ENCODE results near the gene SRM. TPM values are rescaled to one million over a fixed set of nuclear protein-coding genes. Genes with fewer than 3 reads are reported as not detected.

The SRM gene
- total and polyA plus RNA-seq, 2 experiments from 2014 or later: 48.0 to 104 TPM

DNA sequence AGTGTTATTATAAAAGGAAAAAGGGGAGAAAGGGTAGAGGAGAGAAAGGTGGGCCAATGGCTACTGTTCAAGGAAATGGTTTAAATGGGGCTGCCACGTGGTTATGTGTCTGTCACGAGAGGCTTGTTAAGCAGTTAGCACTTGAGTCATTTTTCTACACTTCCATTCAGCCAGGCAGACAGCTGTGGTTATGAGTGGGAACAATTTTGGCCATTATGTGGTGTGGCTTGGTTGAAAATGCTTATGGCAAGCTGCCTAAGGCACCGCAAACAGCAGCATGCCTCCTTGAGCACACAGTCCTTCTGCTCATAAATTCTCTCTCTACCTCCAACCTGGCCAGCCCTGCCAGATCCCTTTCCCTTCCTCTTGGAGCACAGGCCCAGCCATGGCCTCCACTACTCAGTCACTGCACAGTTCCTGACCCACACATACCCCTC lies 3.2 kb upstream of the SRM start:
- Histone ChIP-seq H3K79me2 (ENCODE audit: insufficient read depth) (peaks cover 33% of the 10 kb centered on the region), H3K9me3 (ENCODE audit: low read depth) (no peaks in the 10 kb centered on the region), H3K4me2 (ENCODE audit: unreplicated experiment) (no peak overlapping the region), H3K27me3 (replicated peaks; ENCODE audit: insufficient read depth) (no peaks in the 10 kb centered on the region), H3K4me3 (no peak overlapping the region), H3K9me2 (ENCODE audit: insufficient read depth) (no peaks in the 10 kb centered on the region), H3F3A (ENCODE audit: insufficient read depth) (peaks cover 27% of the 10 kb centered on the region), H3K36me3 (ENCODE audit: low read depth) (peaks cover 23% of the 10 kb centered on the region), H3K4me1 (ENCODE audit: insufficient read depth) (peaks cover 14% of the 10 kb centered on the region), H3K27ac (peak overlapping the region; percentile 69), H4K20me1 (ENCODE audit: insufficient read depth) (no peaks in the 10 kb centered on the region), H2AFZ (no peak overlapping the region), H3K9ac (peak overlapping the region; percentile 33; the same call in 1 of the 2 replicates)
- 27 to 31% methylated on average over 3 of the region's 3 CpGs for WGBS, 2 experiments (ENCODE audit: low coverage in 1 of 2, low lambda C conversion rate in 2 of 2, missing lambda C conversion rate in 2 of 2)
- peak; percentile 84 for DNase-seq
- in situ Hi-C loops (cut with MboI): no loop called here
- TF ChIP-seq EZH2 (IDR thresholded peaks at IDR 0.05; ENCODE audit: insufficient read depth, poor library complexity, severe bottlenecking) (no peak), EZH2phosphoT487 (IDR thresholded peaks at IDR 0.05; ENCODE audit: insufficient read depth, low read depth) (0 out of 2 replicates have a peak, but pooled peaks have one; percentile 71)

GRCh38 chr1:11061652-11062365 lies 2.0 kb upstream of the SRM start:
- no peak overlapping the region for H3K9ac ChIP-seq
- 86 to 92% methylated on average over 5 of the region's 5 CpGs for WGBS, 2 experiments (ENCODE audit: low coverage in 1 of 2, low lambda C conversion rate in 2 of 2, missing lambda C conversion rate in 2 of 2)
- no peaks in the 10 kb centered on the region for H3K27me3 ChIP-seq (replicated peaks; ENCODE audit: insufficient read depth)
- no peak for DNase-seq
- H2AFZ ChIP-seq: no peak overlapping the region
- H3K4me2 ChIP-seq (ENCODE audit: unreplicated experiment): no peak overlapping the region
- in situ Hi-C loops (cut with MboI): no loop called here
- H3K9me2 ChIP-seq (ENCODE audit: insufficient read depth): no peaks in the 10 kb centered on the region
- H3K36me3 ChIP-seq (ENCODE audit: low read depth): peaks cover 19% of the 10 kb centered on the region
- no peaks in the 10 kb centered on the region for H4K20me1 ChIP-seq (ENCODE audit: insufficient read depth)
- no peak overlapping the region for H3K27ac ChIP-seq
- TF ChIP-seq EZH2phosphoT487 (IDR thresholded peaks at IDR 0.05; ENCODE audit: insufficient read depth, low read depth): no peak
- TF ChIP-seq EZH2 (IDR thresholded peaks at IDR 0.05; ENCODE audit: insufficient read depth, poor library complexity, severe bottlenecking): no peak
- peaks cover 30% of the 10 kb centered on the region for H3F3A ChIP-seq (ENCODE audit: insufficient read depth)
- no peak overlapping the region for H3K4me3 ChIP-seq
- no peaks in the 10 kb centered on the region for H3K9me3 ChIP-seq (ENCODE audit: low read depth)
- peaks cover 14% of the 10 kb centered on the region for H3K4me1 ChIP-seq (ENCODE audit: insufficient read depth)
- H3K79me2 ChIP-seq (ENCODE audit: insufficient read depth): peaks cover 40% of the 10 kb centered on the region

- 1 to 2% methylated on average over 42 to 54 of the region's 72 CpGs for WGBS, 2 experiments (ENCODE audit: low coverage in 1 of 2, low lambda C conversion rate in 2 of 2, missing lambda C conversion rate in 2 of 2)
- H3K4me1 ChIP-seq (ENCODE audit: insufficient read depth): peaks cover 14% of the 10 kb centered on the region
- peaks cover 31% of the 10 kb centered on the region for H3F3A ChIP-seq (ENCODE audit: insufficient read depth)
- in situ Hi-C loops (cut with MboI): no loop called here
- DNase-seq: peak; percentile 54
- peak overlapping the region; percentile 60 for H2AFZ ChIP-seq
- H3K4me3 ChIP-seq: peak overlapping the region; percentile 85
- H3K79me2 ChIP-seq (ENCODE audit: insufficient read depth): peaks cover 40% of the 10 kb centered on the region
- H3K9me2 ChIP-seq (ENCODE audit: insufficient read depth): no peaks in the 10 kb centered on the region
- TF ChIP-seq EZH2 (IDR thresholded peaks at IDR 0.05; ENCODE audit: insufficient read depth, poor library complexity, severe bottlenecking): no peak
- TF ChIP-seq EZH2phosphoT487 (IDR thresholded peaks at IDR 0.05; ENCODE audit: insufficient read depth, low read depth): no peak
- H3K27ac ChIP-seq: peak overlapping the region; percentile 36
- H3K27me3 ChIP-seq (replicated peaks; ENCODE audit: insufficient read depth): no peaks in the 10 kb centered on the region
- peak overlapping the region; percentile 89 for H3K9ac ChIP-seq
- peak overlapping the region; percentile 93 for H3K4me2 ChIP-seq (ENCODE audit: unreplicated experiment)
- H3K36me3 ChIP-seq (ENCODE audit: low read depth): peaks cover 3% of the 10 kb centered on the region; the same call in 1 of the 2 replicates
- H3K9me3 ChIP-seq (ENCODE audit: low read depth): no peaks in the 10 kb centered on the region
- H4K20me1 ChIP-seq (ENCODE audit: insufficient read depth): no peaks in the 10 kb centered on the region
Observed at GRCh38 chr1:11059155-11059967, 457 bp downstream of the SRM start.

- Histone ChIP-seq H3K79me2 (ENCODE audit: insufficient read depth) (peaks cover 40% of the 10 kb centered on the region), H3K9me2 (ENCODE audit: insufficient read depth) (no peaks in the 10 kb centered on the region), H4K20me1 (ENCODE audit: insufficient read depth) (no peaks in the 10 kb centered on the region), H3K9ac (peak overlapping the region; percentile 89), H3K4me1 (ENCODE audit: insufficient read depth) (peaks cover 14% of the 10 kb centered on the region), H3K9me3 (ENCODE audit: low read depth) (no peaks in the 10 kb centered on the region), H3K27me3 (replicated peaks; ENCODE audit: insufficient read depth) (no peaks in the 10 kb centered on the region), H3K4me2 (ENCODE audit: unreplicated experiment) (peak overlapping the region; percentile 93), H2AFZ (peak overlapping the region; percentile 60), H3F3A (ENCODE audit: insufficient read depth) (peaks cover 25% of the 10 kb centered on the region), H3K36me3 (ENCODE audit: low read depth) (0 out of 2 replicates have a peak, but pooled peaks cover 3% of the 10 kb centered on the region), H3K4me3 (peak overlapping the region; percentile 85), H3K27ac (no peak overlapping the region)
- peak; percentile 32 for DNase-seq
- TF ChIP-seq EZH2 (IDR thresholded peaks at IDR 0.05; ENCODE audit: insufficient read depth, poor library complexity, severe bottlenecking) (no peak), EZH2phosphoT487 (IDR thresholded peaks at IDR 0.05; ENCODE audit: insufficient read depth, low read depth) (no peak)
- WGBS, 2 experiments (ENCODE audit: low coverage in 1 of 2, low lambda C conversion rate in 2 of 2, missing lambda C conversion rate in 2 of 2): 26 to 29% methylated on average over 18 to 28 of the region's 28 CpGs
- in situ Hi-C loops (cut with MboI): no loop called here
Observed at GRCh38 chr1:11058595-11059154, 1.1 kb downstream of the SRM start.

Data from GM23248 (cell line).